EH (cell line): ENCODE data around the gene ATL2.

Experiments
- DNase-seq: peaks from one replicate; pipeline ENCODE4 v3.0.0-alpha.2; 2015; ENCODE audit warnings: low read depth

The ATL2 gene

GRCh38 chr2:38248707-38249106 lies 128.4 kb downstream of the ATL2 start:
- DNase-seq, result no peak

- DNase-seq, result no peak
Measured at GRCh38 chr2:38248255-38248654, 128.8 kb downstream of the ATL2 start.

- no peak for DNase-seq
Measured at GRCh38 chr2:38246105-38246504, 131.0 kb downstream of the ATL2 start.

- no peak for DNase-seq
Measured at GRCh38 chr2:38245114-38245641, 131.9 kb downstream of the ATL2 start.

- no peak for DNase-seq
Measured at GRCh38 chr2:38244301-38244700, 132.8 kb downstream of the ATL2 start.
